Muscle of leg (tissue), 11 donors: ENCODE data around the gene GPC1. TPM values are rescaled to one million over a fixed set of nuclear protein-coding genes. Genes with fewer than 3 reads are reported as not detected.
A peak's percentile ranks its signal among the peaks of the same experiment; 100 is the strongest.

ENCODE experiments used
- DNase-seq: peaks from one replicate; pipeline ENCODE4 v3.0.0; 2013
- H3K27ac ChIP-seq: one replicate; pipeline ENCODE4 v1.5.1; 2013; ENCODE audit warnings: mild to moderate bottlenecking, low read length, control low read depth
- H3K27me3 ChIP-seq: one replicate; pipeline ENCODE4 v1.6.1; 2013; ENCODE audit warnings: low read length; ENCODE audit not compliant: control insufficient read depth, insufficient read depth
- H3K36me3 ChIP-seq: one replicate; pipeline ENCODE4 v1.6.1; 2013; ENCODE audit warnings: low read length; ENCODE audit not compliant: control insufficient read depth, insufficient read depth
- H3K4me1 ChIP-seq: one replicate; pipeline ENCODE4 v1.6.1; 2013; ENCODE audit warnings: low read length; ENCODE audit not compliant: control insufficient read depth, insufficient read depth
- H3K4me3 ChIP-seq: one replicate; pipeline ENCODE4 v1.5.1; 2013; ENCODE audit warnings: low read length, control low read depth
- H3K9me3 ChIP-seq: replicated peaks from 2 replicates; pipeline ENCODE4 v1.6.1; 2013; ENCODE audit warnings: low read depth, low read length; ENCODE audit not compliant: control insufficient read depth
- WGBS: methylation state at CpG from one replicate; pipeline ENCODE4 v1.1.5; 2013; ENCODE audit warnings: missing lambda C conversion rate; ENCODE audit not compliant: insufficient coverage; 5-methylcytosine and 5-hydroxymethylcytosine counted together
- polyA plus RNA-seq, 8 donors: library from polyadenylated mRNA; unstranded; fragments of 120-200 nt; gene quantifications; one replicate each; pipeline versions ENCODE4 v1.2.1 to v1.2.3, GENCODE V29; 2013; ENCODE audit warnings: inconsistent platforms in 1 of 8, low replicate concordance in 1 of 8; ENCODE audit not compliant: insufficient read length in 8 of 8, insufficient read depth in 1 of 8
- total RNA-seq: library from RNA; stranded (reverse); fragments of 120-200 nt; gene quantifications from one replicate; pipeline ENCODE4 v1.2.4, GENCODE V29; 2013

Gene GPC1
- total and polyA plus RNA-seq, 9 donors: 21.1 to 111 (median 97.7) TPM

GRCh38 chr2:240513549-240514287 is 78.3 kb downstream of the GPC1 start:
- Histone ChIP-seq H3K4me3 (no peak overlapping the region), H3K4me1 (no peaks in the 10 kb centered on the region), H3K9me3 (no peaks in the 10 kb centered on the region), H3K27ac (no peak overlapping the region), H3K36me3 (peaks cover 8% of the 10 kb centered on the region), H3K27me3 (no peaks in the 10 kb centered on the region)
- 8% methylated on average over 5 of the region's 13 CpGs for WGBS
- peak; percentile 69 for DNase-seq

- Histone ChIP-seq H3K4me1 (peaks cover 3% of the 10 kb centered on the region), H3K36me3 (peaks cover 8% of the 10 kb centered on the region), H3K9me3 (no peaks in the 10 kb centered on the region), H3K27me3 (peaks cover 3% of the 10 kb centered on the region), H3K27ac (no peak overlapping the region), H3K4me3 (no peak overlapping the region)
- DNase-seq: no peak
- 96% methylated on average over 2 of the region's 2 CpGs for WGBS
These were observed 79.2 kb downstream of the GPC1 start for GRCh38 chr2:240514631-240515030.

GRCh38 chr2:240517342-240517741 is 81.9 kb downstream of the GPC1 start:
- no peak for DNase-seq
- peaks cover 16% of the 10 kb centered on the region for H3K27me3 ChIP-seq
- peaks cover 5% of the 10 kb centered on the region for H3K36me3 ChIP-seq
- 100% methylated on average over 4 of the region's 4 CpGs for WGBS
- no peaks in the 10 kb centered on the region for H3K9me3 ChIP-seq
- no peak overlapping the region for H3K4me3 ChIP-seq
- peaks cover 11% of the 10 kb centered on the region for H3K4me1 ChIP-seq
- no peak overlapping the region for H3K27ac ChIP-seq

Other genes with a start within 250 kb of the GPC1 start
- 5.6 TPM for gene ANKMY1, start 122.3 kb downstream of the GPC1 start, total RNA-seq
- gene ANKMY1, start 122.3 kb downstream of the GPC1 start, polyA plus RNA-seq: 10 to 100 TPM in 1 of 8 donors, 1 to 10 TPM in 7; 5.2 to 10.8 (median 7.7) TPM
- gene DUSP28, start 124.7 kb downstream of the GPC1 start, total RNA-seq: 10.7 TPM
- gene DUSP28, start 124.7 kb downstream of the GPC1 start, polyA plus RNA-seq: 10 to 100 TPM in 4 of 8 donors, 1 to 10 TPM in 4; 6.6 to 13.5 (median 10.7) TPM
- 13.6 TPM for gene RNPEPL1, start 132.8 kb downstream of the GPC1 start, total RNA-seq
- 10 to 100 TPM; 22.2 to 38.8 (median 33.0) TPM for gene RNPEPL1, start 132.8 kb downstream of the GPC1 start, polyA plus RNA-seq
- gene CAPN10, start 151.1 kb downstream of the GPC1 start, total RNA-seq: 18.9 TPM
- 10 to 100 TPM; 14.2 to 23.6 (median 17.1) TPM for gene CAPN10, start 151.1 kb downstream of the GPC1 start, polyA plus RNA-seq
- 1.1 TPM for gene GPR35, start 189.8 kb downstream of the GPC1 start, total RNA-seq
- 1 to 10 TPM in 5 of 8 donors, under 1 TPM in 3; 0.75 to 5.1 (median 1.9) TPM for gene GPR35, start 189.8 kb downstream of the GPC1 start, polyA plus RNA-seq
- not detected for gene AQP12B, start 247.2 kb downstream of the GPC1 start, total RNA-seq
- 1 to 10 TPM in 4 of 8 donors, under 1 TPM in 4; 0.24 to 1.7 (median 1.0) TPM for gene AQP12B, start 247.2 kb downstream of the GPC1 start, polyA plus RNA-seq